IMR-90 (cell line): ENCODE data around the gene ZNF467. TPM values are rescaled to one million over a fixed set of nuclear protein-coding genes. Genes with fewer than 3 reads are reported as not detected.

Experiments
- ATAC-seq: fragments of 200-7000 bp; cut with Tn5 transposase; 2 replicates; pipeline ENCODE4 v1.9.1; 2020; ENCODE audit warnings: low read depth, mild to moderate bottlenecking, moderate library complexity
- BruUV-seq: library from RNA; stranded (reverse); fragments of 400-500 nt; replicated peaks from 2 replicates; lab custom pipeline; 2021; lab: Mats Ljungman, UMichigan
- CTCF ChIA-PET: fragments of 300-600 bp; formaldehyde crosslinking; extraction: SDS; loops from one replicate; lab custom pipeline; 2021; ENCODE audit warnings: antibody characterized with exemption; lab: Yijun Ruan, JAX
- POLR2A ChIA-PET: fragments of 300-600 bp; sonication (Branson Sonifier 250); formaldehyde crosslinking; loops from one replicate; lab custom pipeline; 2022; ENCODE audit warnings: antibody characterized with exemption; ENCODE audit not compliant: unreplicated experiment; lab: Charles Lee
- DNase-seq: peaks from one replicate; pipeline ENCODE4 v3.0.0; 2013
- H2AFZ ChIP-seq: replicated peaks from 2 replicates; pipeline ENCODE3; 2013; ENCODE audit warnings: low read length, mild to moderate bottlenecking; ENCODE audit not compliant: poor library complexity
- H2AK5ac ChIP-seq: 2 replicates; pipeline ENCODE4 v1.6.1; 2013; ENCODE audit warnings: low read depth, low read length, inconsistent platforms
- H2AK9ac ChIP-seq: replicated peaks from 2 replicates; pipeline ENCODE3; 2013; ENCODE audit warnings: mild to moderate bottlenecking, low read depth, low read length, moderate library complexity; ENCODE audit not compliant: poor library complexity
- H2BK120ac ChIP-seq: 2 replicates; pipeline ENCODE4 v1.6.1; 2013; ENCODE audit warnings: low read depth, low read length, inconsistent platforms
- H2BK15ac ChIP-seq: 3 replicates; pipeline ENCODE4 v1.6.1; 2013; ENCODE audit warnings: low read depth, low read length, inconsistent platforms
- H2BK20ac ChIP-seq: 2 replicates; pipeline ENCODE4 v1.6.1; 2013; ENCODE audit warnings: low read depth, mild to moderate bottlenecking, inconsistent platforms, low read length, moderate library complexity
- H2BK5ac ChIP-seq: 2 replicates; pipeline ENCODE4 v1.6.1; 2013; ENCODE audit warnings: mild to moderate bottlenecking, low read depth, low read length, inconsistent platforms; ENCODE audit not compliant: poor library complexity, severe bottlenecking
- H3K14ac ChIP-seq: replicated peaks from 2 replicates; pipeline ENCODE4 v1.6.1; 2013; ENCODE audit warnings: low read depth, low read length, inconsistent platforms
- H3K18ac ChIP-seq: 2 replicates; pipeline ENCODE4 v1.6.1; 2013; ENCODE audit warnings: low read depth, low read length, control low read depth
- H3K23ac ChIP-seq: 2 replicates; pipeline ENCODE4 v1.6.1; 2013; ENCODE audit warnings: low read depth, low read length, inconsistent platforms
- H3K27ac ChIP-seq: 2 replicates; pipeline ENCODE4 v1.5.1; 2013; ENCODE audit warnings: mild to moderate bottlenecking, control low read depth, low read length; ENCODE audit not compliant: insufficient read depth
- H3K27me3 ChIP-seq: 2 replicates; pipeline ENCODE4 v1.6.1; 2013; ENCODE audit warnings: low read length; ENCODE audit not compliant: control insufficient read depth, insufficient read depth
- H3K36me3 ChIP-seq: 2 replicates; pipeline ENCODE4 v1.6.1; 2013; ENCODE audit warnings: low read length, mixed read lengths; ENCODE audit not compliant: control insufficient read depth, insufficient read depth
- H3K4ac ChIP-seq: 2 replicates; pipeline ENCODE4 v1.6.1; 2013; ENCODE audit warnings: low read depth, low read length, inconsistent platforms
- H3K4me1 ChIP-seq: 2 replicates; pipeline ENCODE4 v1.6.1; 2013; ENCODE audit warnings: low read length, mixed read lengths; ENCODE audit not compliant: control insufficient read depth, insufficient read depth
- H3K4me2 ChIP-seq: 2 replicates; pipeline ENCODE4 v1.6.1; 2013; ENCODE audit warnings: low read depth, mild to moderate bottlenecking, control low read depth, low read length, moderate library complexity
- H3K4me3 ChIP-seq: 2 replicates; pipeline ENCODE4 v1.5.1; 2013; ENCODE audit warnings: low read depth, mild to moderate bottlenecking, control low read depth, low read length, moderate library complexity; ENCODE audit not compliant: insufficient read depth
- H3K56ac ChIP-seq: 2 replicates; pipeline ENCODE4 v1.6.1; 2013; ENCODE audit warnings: low read length, inconsistent platforms; ENCODE audit not compliant: insufficient read depth; ENCODE audit errors: extremely low read depth
- H3K79me1 ChIP-seq, 2 experiments: 2 replicates each; pipeline ENCODE4 v1.6.1; 2013; ENCODE audit warnings: low read length in 2 of 2, inconsistent platforms in 1 of 2, low read depth in 1 of 2
- H3K9ac ChIP-seq: 2 replicates; pipeline ENCODE4 v1.6.1; 2013; ENCODE audit warnings: low read depth, low read length, control low read depth
- H3K9me1 ChIP-seq: 2 replicates; pipeline ENCODE4 v1.6.1; 2013; ENCODE audit warnings: low read length, inconsistent platforms; ENCODE audit not compliant: insufficient read depth
- H3K9me3 ChIP-seq: 2 replicates; pipeline ENCODE4 v1.6.1; 2013; ENCODE audit warnings: low read length; ENCODE audit not compliant: control insufficient read depth, insufficient read depth
- H4K20me1 ChIP-seq: 2 replicates; pipeline ENCODE4 v1.6.1; 2013; ENCODE audit warnings: low read length, inconsistent platforms; ENCODE audit not compliant: insufficient read depth
- H4K5ac ChIP-seq: 2 replicates; pipeline ENCODE4 v1.6.1; 2013; ENCODE audit warnings: mild to moderate bottlenecking, low read depth, low read length, control low read depth
- H4K8ac ChIP-seq, 2 experiments: 2 replicates each; pipeline ENCODE4 v1.6.1; 2013; ENCODE audit warnings: low read depth in 2 of 2, low read length in 2 of 2, control low read depth in 1 of 2, inconsistent platforms in 1 of 2
- H4K91ac ChIP-seq: 2 replicates; pipeline ENCODE4 v1.6.1; 2013; ENCODE audit warnings: low read depth, low read length, inconsistent platforms; ENCODE audit not compliant: insufficient read depth
- BHLHE40 ChIP-seq: fragments of 150-350 bp; IDR thresholded peaks from 2 replicates; pipeline ENCODE4 v1.6.1; 2016; ENCODE audit warnings: mild to moderate bottlenecking, low read depth, low read length
- MAFK ChIP-seq: IDR thresholded peaks from 2 replicates; pipeline ENCODE4 v1.6.1; 2012; ENCODE audit warnings: low read depth, low read length, improper control_type of control experiment
- NFE2L2 ChIP-seq: fragments of 150-350 bp; IDR thresholded peaks from 2 replicates; pipeline ENCODE4 v1.6.1; 2016; ENCODE audit warnings: low read depth, mild to moderate bottlenecking, low read length
- POLR2A ChIP-seq: IDR thresholded peaks from 2 replicates; pipeline ENCODE4 v1.6.1; 2012; ENCODE audit warnings: mild to moderate bottlenecking, low read depth, low read length
- RFX5 ChIP-seq: IDR thresholded peaks from 2 replicates; pipeline ENCODE4 v1.8.0; 2012; ENCODE audit warnings: low read depth, mild to moderate bottlenecking, low read length, moderate library complexity
- WGBS, 2 experiments: methylation state at CpG; one replicate each; pipeline versions ENCODE4 v1.1.5 to v1.1.7; 2013; ENCODE audit warnings: missing lambda C conversion rate in 2 of 2; ENCODE audit not compliant: insufficient read length in 1 of 2; ENCODE audit errors: extremely low coverage in 2 of 2; 5-methylcytosine and 5-hydroxymethylcytosine counted together
- dilution Hi-C: fragments of 300-500 bp; cut with HindIII; formaldehyde crosslinking; loops from one replicate; pipeline ENCODE4 v1.14.3; 2018; ENCODE audit warnings: low sequenced_read_pairs; ENCODE audit not compliant: unreplicated experiment
- in situ Hi-C: fragments of 300-500 bp; cut with MboI; formaldehyde crosslinking; loops from 3 replicates; pipeline ENCODE4 v1.14.3; 2019; ENCODE audit warnings: low sequenced_read_pairs, inconsistent platforms, mixed read lengths
- intact Hi-C: fragments of 100-400 bp; cut with micrococcal nuclease; formaldehyde crosslinking; loops from 2 replicates; pipeline ENCODE4 v1.10.0; 2022
- polyA plus RNA-seq, 3 experiments: library from polyadenylated mRNA; depleted of rRNA; stranded (reverse); fragments of >200 nt; gene quantifications; 2 replicates each; pipeline ENCODE4 v1.2.3, GENCODE V29; 2012; ENCODE audit warnings: low replicate concordance in 1 of 3
- total RNA-seq: library from RNA; depleted of rRNA; stranded (reverse); fragments of >200 nt; gene quantifications from 2 replicates; pipeline ENCODE4 v1.2.3, GENCODE V29; 2012
- TF ChIP-seq, protein P1 (sequence below): conservative IDR thresholded peaks from 2 replicates; pipeline ENCODE4 v1.5.1; 2012; ENCODE audit warnings: mild to moderate bottlenecking, low read depth, low read length, improper control_type of control experiment
- TF ChIP-seq, protein P2 (sequence below): fragments of 150-350 bp; IDR thresholded peaks from 2 replicates; pipeline ENCODE4 v1.6.1; 2017; ENCODE audit warnings: mild to moderate bottlenecking, antibody characterized with exemption, low read length, low read depth
- TF ChIP-seq, protein P3 (sequence below): fragments of 150-350 bp; IDR thresholded peaks from 2 replicates; pipeline ENCODE4 v1.6.1; 2016; ENCODE audit warnings: low read depth, mild to moderate bottlenecking, low read length, moderate library complexity, borderline replicate concordance

ZNF467 gene
- total and polyA plus RNA-seq, 2 of the 4 experiments (the other 2 are of a cell fraction), result 0.67 TPM; not detected in 1

DNA sequence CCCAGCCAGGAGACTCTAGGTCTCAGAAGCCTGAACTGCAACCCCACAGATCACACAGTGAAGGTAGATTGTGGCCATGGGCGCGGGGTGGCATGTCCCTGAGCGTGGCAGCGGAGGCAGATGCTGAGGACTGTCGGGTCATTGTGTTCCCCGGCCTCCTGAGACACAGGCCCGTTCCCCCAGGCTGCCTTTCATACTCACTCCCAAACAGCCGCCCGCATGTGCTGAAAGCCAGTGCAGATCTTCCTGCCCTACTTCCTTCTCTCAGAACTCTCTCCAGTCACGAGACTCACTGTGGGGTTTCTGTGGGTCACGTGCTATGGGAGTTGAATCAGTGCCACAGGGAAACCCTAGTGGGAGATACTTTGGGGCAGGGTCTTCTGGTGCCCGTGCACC, 48.0 kb downstream of the ZNF467 start:
- WGBS, 2 experiments, result 100% methylated on average over 4 of the region's 12 CpGs; no CpG with 5 or more reads in 1 of the 2 experiments
- Histone ChIP-seq H3K4ac (no peak overlapping the region), H3K27ac (no peak overlapping the region), H3K9ac (no peak overlapping the region), H4K91ac (no peak overlapping the region), H3K4me1 (no peaks in the 10 kb centered on the region), H3K27me3 (no peaks in the 10 kb centered on the region), H3K4me2 (no peak overlapping the region), H2BK5ac (no peak overlapping the region), H3K36me3 (peaks cover 64% of the 10 kb centered on the region), H2BK20ac (no peak overlapping the region), H2AK5ac (no peak overlapping the region), H3K9me3 (no peaks in the 10 kb centered on the region), H3K14ac (no peak overlapping the region), H4K20me1 (no peaks in the 10 kb centered on the region), H4K5ac (no peak overlapping the region), H2AFZ (no peak overlapping the region), H3K9me1 (no peaks in the 10 kb centered on the region), H2BK120ac (no peak overlapping the region), H3K23ac (no peak overlapping the region), H3K56ac (no peak overlapping the region), H2AK9ac (no peak overlapping the region), H2BK15ac (no peak overlapping the region), H3K18ac (no peak overlapping the region), H3K79me1 (no peaks in the 10 kb centered on the region), H4K8ac (no peak overlapping the region), H3K4me3 (no peak overlapping the region)
- ATAC-seq (no peak), DNase-seq (no peak)
- ChIA-PET CTCF (no interaction called here), POLR2A (no interaction called here)
- dilution Hi-C loops, result no loop called here
- intact Hi-C loops, result no loop called here
- TF ChIP-seq BHLHE40, result no peak
- TF ChIP-seq, protein P1, sequence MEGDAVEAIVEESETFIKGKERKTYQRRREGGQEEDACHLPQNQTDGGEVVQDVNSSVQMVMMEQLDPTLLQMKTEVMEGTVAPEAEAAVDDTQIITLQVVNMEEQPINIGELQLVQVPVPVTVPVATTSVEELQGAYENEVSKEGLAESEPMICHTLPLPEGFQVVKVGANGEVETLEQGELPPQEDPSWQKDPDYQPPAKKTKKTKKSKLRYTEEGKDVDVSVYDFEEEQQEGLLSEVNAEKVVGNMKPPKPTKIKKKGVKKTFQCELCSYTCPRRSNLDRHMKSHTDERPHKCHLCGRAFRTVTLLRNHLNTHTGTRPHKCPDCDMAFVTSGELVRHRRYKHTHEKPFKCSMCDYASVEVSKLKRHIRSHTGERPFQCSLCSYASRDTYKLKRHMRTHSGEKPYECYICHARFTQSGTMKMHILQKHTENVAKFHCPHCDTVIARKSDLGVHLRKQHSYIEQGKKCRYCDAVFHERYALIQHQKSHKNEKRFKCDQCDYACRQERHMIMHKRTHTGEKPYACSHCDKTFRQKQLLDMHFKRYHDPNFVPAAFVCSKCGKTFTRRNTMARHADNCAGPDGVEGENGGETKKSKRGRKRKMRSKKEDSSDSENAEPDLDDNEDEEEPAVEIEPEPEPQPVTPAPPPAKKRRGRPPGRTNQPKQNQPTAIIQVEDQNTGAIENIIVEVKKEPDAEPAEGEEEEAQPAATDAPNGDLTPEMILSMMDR, result no peak
- TF ChIP-seq RFX5, result no peak
- TF ChIP-seq, protein P2, sequence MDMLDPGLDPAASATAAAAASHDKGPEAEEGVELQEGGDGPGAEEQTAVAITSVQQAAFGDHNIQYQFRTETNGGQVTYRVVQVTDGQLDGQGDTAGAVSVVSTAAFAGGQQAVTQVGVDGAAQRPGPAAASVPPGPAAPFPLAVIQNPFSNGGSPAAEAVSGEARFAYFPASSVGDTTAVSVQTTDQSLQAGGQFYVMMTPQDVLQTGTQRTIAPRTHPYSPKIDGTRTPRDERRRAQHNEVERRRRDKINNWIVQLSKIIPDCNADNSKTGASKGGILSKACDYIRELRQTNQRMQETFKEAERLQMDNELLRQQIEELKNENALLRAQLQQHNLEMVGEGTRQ, result no peak
- TF ChIP-seq POLR2A, result no peak
- TF ChIP-seq NFE2L2, result no peak
- TF ChIP-seq, protein P3, sequence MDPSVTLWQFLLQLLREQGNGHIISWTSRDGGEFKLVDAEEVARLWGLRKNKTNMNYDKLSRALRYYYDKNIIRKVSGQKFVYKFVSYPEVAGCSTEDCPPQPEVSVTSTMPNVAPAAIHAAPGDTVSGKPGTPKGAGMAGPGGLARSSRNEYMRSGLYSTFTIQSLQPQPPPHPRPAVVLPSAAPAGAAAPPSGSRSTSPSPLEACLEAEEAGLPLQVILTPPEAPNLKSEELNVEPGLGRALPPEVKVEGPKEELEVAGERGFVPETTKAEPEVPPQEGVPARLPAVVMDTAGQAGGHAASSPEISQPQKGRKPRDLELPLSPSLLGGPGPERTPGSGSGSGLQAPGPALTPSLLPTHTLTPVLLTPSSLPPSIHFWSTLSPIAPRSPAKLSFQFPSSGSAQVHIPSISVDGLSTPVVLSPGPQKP, result no peak
- TF ChIP-seq MAFK, result no peak
- in situ Hi-C loops, result no loop called here
- BruUV-seq, result no TSS peak
